ENCODE measurements around the gene RHOT2. TPM values are rescaled to one million over a fixed set of nuclear protein-coding genes. Genes with fewer than 3 reads are reported as not detected.

Gene RHOT2
- total RNA-seq, 1 donor from 2014 or later = 121 TPM

DNA sequence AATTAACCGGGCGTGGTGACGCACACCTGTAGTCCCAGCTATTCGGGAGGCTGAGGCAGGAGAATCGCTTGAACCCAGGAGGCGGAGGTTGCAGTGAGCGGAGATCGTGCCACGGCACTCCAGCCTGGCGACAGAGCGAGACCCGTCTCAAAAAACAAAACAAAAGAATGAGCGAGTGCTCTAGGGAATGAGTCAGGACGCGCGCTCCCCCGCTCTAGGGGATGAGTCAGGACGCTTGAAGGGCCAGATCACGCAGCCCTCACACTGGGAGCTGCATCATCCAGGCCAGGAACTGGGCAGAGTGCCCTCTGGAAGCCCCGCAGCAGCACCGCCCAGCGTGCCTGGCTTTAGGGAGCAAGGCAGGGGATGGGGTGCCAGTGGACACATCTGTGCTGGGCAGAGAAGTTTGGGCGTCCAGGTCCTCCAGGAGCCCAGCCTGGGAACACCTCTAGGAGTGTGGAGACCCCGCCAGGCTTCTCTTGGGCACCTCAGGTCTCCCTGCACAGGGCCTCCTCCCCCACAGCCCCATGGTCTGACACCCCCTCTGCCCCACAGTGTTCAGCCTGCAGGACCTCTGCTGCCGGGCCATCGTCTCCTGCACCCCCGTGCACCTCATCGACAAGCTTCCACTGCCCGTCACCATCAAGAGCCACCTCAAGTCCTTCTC, 41.0 kb upstream of the RHOT2 start:
- Mint-ChIP-seq H3K4me3 (ENCODE audit: unreplicated experiment) (no peak overlapping the region), H3K36me3 (ENCODE audit: low read depth, unreplicated experiment) (peaks cover 5% of the 10 kb centered on the region), H3K27me3 (ENCODE audit: unreplicated experiment) (peaks cover 3% of the 10 kb centered on the region), H3K27ac (ENCODE audit: unreplicated experiment) (no peak overlapping the region), H3K4me1 (ENCODE audit: unreplicated experiment) (no peaks in the 10 kb centered on the region), H3K9me3 (ENCODE audit: unreplicated experiment) (no peaks in the 10 kb centered on the region)
- TF ChIP-seq, protein P1, sequence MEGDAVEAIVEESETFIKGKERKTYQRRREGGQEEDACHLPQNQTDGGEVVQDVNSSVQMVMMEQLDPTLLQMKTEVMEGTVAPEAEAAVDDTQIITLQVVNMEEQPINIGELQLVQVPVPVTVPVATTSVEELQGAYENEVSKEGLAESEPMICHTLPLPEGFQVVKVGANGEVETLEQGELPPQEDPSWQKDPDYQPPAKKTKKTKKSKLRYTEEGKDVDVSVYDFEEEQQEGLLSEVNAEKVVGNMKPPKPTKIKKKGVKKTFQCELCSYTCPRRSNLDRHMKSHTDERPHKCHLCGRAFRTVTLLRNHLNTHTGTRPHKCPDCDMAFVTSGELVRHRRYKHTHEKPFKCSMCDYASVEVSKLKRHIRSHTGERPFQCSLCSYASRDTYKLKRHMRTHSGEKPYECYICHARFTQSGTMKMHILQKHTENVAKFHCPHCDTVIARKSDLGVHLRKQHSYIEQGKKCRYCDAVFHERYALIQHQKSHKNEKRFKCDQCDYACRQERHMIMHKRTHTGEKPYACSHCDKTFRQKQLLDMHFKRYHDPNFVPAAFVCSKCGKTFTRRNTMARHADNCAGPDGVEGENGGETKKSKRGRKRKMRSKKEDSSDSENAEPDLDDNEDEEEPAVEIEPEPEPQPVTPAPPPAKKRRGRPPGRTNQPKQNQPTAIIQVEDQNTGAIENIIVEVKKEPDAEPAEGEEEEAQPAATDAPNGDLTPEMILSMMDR (IDR thresholded peaks at IDR 0.05; ENCODE audit: unreplicated experiment) = no peak
- no peak for DNase-seq (ENCODE audit: low spot score)

DNA sequence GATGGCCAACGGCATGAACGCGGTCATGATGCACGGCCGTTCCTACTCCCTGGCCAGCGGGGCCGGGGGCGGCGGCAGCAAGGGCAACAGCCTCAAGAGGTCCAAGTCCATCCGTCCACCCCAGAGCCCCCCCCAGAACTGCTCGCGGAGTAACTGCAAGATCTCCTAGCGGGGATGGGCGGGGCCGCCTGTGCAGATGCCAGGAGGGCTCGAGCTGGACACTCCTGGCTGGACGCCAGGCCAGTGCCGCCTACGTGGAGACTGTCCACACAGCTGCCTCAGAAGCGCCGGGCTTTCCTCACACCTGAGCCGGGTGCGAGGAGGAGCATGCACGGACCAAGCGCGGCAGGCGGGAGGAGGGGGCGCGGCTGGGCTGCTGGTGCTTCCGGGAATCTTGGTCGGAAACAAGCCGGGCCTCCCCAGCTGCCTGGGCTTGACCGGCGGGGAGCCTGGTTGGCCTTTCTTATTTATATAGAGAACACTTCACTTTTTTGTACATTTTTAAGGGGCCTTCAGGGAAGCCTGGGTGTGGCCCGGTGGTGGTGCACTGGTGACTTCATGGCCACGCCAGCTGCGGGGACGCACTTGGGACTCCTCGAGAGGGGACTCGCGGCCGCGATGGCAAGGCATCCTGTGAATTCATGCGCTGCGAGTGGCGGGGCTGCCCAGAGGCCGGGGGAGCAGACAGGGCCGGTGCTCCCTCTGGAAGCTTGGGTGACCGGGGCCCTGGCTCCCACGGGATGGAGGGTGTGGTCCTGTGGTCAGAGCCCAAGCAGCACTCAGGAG, 40.3 kb upstream of the RHOT2 start:
- TF ChIP-seq, protein P1 (IDR thresholded peaks at IDR 0.05; ENCODE audit: unreplicated experiment) = no peak
- Mint-ChIP-seq H3K9me3 (ENCODE audit: unreplicated experiment) (no peaks in the 10 kb centered on the region), H3K27ac (ENCODE audit: unreplicated experiment) (no peak overlapping the region), H3K27me3 (ENCODE audit: unreplicated experiment) (peaks cover 3% of the 10 kb centered on the region), H3K4me1 (ENCODE audit: unreplicated experiment) (no peaks in the 10 kb centered on the region), H3K36me3 (ENCODE audit: low read depth, unreplicated experiment) (peaks cover 5% of the 10 kb centered on the region), H3K4me3 (ENCODE audit: unreplicated experiment) (no peak overlapping the region)
- DNase-seq (ENCODE audit: low spot score) = no peak

DNA sequence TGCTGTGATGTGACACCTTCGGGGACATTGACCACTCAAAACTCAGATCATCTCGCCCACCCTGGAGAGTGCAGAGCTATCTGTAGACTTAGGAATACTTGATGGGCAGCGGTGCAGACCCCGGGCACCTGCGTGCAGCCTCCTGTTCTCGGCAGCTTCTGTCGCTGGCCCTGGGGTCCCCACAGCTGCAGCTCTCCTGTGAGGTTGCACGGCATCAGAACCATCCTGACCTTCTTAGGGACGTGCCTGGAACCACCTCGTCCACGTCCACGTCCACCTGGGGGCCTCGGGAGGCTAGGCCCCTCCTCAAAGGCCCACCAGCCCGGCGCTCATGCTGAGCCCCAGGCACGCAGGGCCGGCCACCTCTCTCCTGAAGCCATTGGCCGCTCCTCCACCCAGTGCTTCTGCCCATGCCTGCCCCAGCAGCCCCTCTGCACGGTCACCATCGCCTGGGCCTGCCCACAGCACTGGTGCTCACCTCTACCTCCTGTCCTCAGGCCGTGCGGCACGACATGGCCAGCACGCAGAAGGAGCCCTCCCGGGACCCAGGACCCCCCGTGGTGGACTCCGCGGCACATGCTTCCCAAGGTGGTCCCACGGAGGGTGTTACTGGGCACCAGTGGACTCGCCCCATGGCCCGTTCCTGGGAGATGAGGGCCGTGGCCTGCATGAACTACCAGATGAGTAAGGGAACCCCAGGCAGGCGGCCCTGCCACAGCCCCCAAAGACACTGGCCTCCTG, 39.4 kb upstream of the RHOT2 start:
- Mint-ChIP-seq H3K4me1 (ENCODE audit: unreplicated experiment) (no peaks in the 10 kb centered on the region), H3K27me3 (ENCODE audit: unreplicated experiment) (peaks cover 3% of the 10 kb centered on the region), H3K27ac (ENCODE audit: unreplicated experiment) (no peak overlapping the region), H3K9me3 (ENCODE audit: unreplicated experiment) (no peaks in the 10 kb centered on the region), H3K36me3 (ENCODE audit: low read depth, unreplicated experiment) (peaks cover 5% of the 10 kb centered on the region), H3K4me3 (ENCODE audit: unreplicated experiment) (no peak overlapping the region)
- TF ChIP-seq, protein P1 (IDR thresholded peaks at IDR 0.05; ENCODE audit: unreplicated experiment) = no peak
- DNase-seq (ENCODE audit: low spot score) = peak; percentile 7

DNA sequence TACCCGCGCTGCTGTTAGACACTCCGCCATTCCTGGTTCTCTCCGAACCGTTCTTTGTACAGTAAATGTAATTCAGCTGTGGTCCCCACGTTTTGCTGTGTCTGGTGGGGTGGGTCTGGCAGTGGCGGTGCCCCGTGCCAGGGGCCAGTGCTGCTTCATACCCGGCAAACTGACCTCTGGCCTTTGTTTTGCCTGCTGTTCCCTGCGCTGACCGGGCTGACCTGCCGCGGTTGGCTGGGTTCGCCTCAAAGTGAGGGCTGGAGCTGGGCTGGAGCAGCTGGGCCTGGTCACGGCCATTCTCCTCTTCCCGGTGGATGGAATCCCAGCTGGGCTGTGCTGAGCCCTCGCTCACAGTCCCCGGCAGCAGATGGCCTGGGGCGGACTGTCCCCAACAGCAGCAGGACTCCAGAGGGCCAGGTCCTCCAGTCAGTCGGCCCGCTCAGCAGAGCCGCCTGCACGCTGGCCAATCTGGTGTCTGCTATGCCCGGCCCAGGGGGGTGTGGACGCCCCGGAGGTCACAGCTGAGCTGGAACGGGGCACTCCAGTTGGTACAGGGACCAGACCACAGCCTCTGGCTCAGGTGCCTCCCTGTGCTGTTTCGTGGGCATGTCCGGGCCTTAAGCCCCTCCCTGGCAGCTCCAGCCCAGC, 38.6 kb upstream of the RHOT2 start:
- Mint-ChIP-seq H3K36me3 (ENCODE audit: low read depth, unreplicated experiment) (peaks cover 5% of the 10 kb centered on the region), H3K27ac (ENCODE audit: unreplicated experiment) (no peak overlapping the region), H3K27me3 (ENCODE audit: unreplicated experiment) (peaks cover 5% of the 10 kb centered on the region), H3K4me1 (ENCODE audit: unreplicated experiment) (no peaks in the 10 kb centered on the region), H3K4me3 (ENCODE audit: unreplicated experiment) (no peak overlapping the region), H3K9me3 (ENCODE audit: unreplicated experiment) (no peaks in the 10 kb centered on the region)
- TF ChIP-seq, protein P1 (IDR thresholded peaks at IDR 0.05; ENCODE audit: unreplicated experiment) = no peak
- DNase-seq (ENCODE audit: low spot score) = no peak

All from endothelial cell (in vitro differentiated cells).